CD4-positive, alpha-beta T cell treated with Interleukin-10 for 1 hour (primary cell): Measurements from ENCODE around the gene GAL.

Source experiments
- DNase-seq: peaks from one replicate; pipeline ENCODE4 v3.0.0-alpha.2; 2020

GAL gene

DNA sequence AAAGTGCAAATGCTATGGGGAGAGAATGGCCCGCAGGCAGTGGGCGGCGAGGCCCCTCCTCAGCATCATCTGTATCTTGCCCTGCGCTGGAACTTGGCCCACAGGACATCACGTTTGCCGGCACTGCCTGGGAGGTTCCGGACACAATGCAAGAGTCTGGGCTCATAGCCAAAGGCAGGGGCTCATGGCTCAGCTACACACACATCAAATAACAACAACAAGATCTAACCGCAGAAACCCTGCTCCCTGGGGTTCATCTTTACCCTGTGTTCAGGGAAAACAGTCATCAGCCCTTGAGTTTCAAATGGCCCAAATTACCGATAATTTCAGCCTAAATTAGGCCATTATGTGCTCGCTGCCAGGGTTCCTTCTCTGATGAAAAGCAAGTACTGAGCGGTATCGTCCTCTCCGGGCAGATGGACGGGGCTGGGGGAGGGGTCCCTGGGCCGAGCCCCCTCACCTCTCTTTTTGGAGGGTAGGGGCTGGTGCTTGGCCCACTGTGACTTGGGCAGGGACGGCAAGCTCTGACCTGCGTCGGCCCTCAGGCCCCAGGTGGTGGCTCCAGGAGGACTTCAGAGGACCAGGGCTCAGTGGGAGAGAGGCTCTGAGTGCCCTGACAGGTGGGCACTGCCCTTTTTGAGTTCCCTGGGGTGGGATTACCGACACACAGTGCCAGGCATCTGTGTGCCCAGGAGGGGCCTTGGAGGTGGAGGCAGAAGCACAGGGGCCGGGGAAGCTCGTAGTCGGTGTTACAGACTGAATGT lies 25.0 kb upstream of the GAL start:
- DNase-seq: no peak

GRCh38 chr11:68660066-68660810 lies 24.1 kb upstream of the GAL start:
- DNase-seq: no peak

- DNase-seq: no peak
These were observed 23.3 kb upstream of the GAL start for GRCh38 chr11:68661014-68661413.

- no peak for DNase-seq
These were observed 22.4 kb upstream of the GAL start for GRCh38 chr11:68661697-68662603.

DNA sequence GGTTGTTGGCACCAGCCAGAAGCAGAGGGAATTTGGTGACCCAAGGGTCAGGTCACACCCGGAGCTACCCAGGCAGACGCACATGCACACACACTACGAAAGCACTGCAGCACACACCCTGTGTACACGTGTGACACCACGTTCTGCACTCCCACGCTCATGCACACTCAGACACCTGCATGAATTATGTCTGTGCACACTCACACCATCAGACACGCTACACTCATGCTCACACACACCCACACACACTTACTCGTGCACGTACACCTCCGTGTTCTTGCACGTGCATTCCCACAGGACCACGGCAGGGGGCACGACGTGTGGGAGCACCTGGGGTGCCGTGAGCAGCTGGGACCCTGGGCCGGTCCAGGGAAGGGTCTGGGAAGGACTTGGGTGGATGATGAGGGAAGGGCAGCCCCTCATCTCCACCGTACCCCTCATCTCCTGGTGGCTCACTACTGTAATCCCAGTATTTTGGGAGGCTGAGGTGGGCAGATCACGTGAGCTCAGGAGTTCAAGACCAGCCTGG lies 20.8 kb upstream of the GAL start:
- DNase-seq: no peak

DNA sequence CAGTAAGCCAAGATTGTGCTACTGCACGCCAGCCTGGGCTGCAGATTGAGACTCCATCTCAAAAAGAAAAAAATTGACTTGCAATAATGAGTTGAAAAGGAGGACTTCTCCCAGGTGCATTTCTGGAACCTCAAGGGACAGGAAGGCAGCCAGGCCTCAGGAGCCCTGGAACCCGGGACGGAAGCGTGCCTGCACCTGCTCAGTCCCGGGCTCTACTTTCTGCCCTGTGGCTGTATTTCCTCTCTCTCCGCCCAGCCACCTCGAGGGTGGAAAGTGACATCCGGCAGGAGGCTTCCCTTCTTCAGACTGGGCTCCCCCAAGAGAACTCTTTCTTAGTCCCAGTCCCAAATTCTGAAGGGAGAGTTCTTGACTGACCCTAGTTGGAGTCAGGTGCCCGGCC lies 20.2 kb upstream of the GAL start:
- DNase-seq: no peak

- DNase-seq: no peak
These were observed 19.4 kb upstream of the GAL start for GRCh38 chr11:68664906-68665305.

DNA sequence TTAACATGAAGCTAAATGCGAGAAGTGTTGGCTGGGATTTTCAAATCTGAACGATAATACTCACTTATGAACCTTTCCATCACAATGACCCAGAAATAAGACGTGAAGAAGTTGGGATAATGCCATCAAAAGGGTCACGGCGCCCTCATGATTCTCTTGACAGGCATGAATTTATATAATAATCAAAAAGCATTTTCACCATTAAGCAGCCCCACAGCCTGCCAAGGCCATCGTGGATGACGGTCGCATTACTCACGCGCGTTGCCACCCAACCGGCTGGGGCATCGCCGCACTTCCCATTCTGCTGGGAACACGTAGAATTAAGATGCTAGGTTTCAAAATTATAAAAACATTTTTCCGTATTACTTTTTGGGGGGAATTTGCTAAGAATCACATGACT lies 18.9 kb upstream of the GAL start:
- DNase-seq: no peak

DNA sequence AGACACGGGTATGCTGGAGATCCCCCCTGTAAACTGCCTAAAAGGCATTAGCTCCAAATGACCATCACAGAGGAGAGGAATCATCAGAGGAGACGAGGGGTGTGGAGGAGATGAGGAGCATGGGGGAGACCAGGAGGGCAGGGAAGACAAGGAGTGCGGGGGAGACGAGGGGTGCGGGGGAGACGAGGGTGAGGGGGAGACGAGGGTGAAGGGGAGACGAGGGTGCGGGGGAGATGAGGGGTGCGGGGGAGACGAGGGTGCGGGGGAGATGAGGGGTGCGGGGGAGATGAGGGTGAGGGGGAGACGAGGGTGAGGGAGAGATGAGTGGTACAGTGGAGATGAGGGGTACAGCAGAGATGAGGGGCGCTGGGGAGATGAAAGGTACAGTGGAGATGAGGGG lies 17.5 kb upstream of the GAL start:
- no peak for DNase-seq

DNA sequence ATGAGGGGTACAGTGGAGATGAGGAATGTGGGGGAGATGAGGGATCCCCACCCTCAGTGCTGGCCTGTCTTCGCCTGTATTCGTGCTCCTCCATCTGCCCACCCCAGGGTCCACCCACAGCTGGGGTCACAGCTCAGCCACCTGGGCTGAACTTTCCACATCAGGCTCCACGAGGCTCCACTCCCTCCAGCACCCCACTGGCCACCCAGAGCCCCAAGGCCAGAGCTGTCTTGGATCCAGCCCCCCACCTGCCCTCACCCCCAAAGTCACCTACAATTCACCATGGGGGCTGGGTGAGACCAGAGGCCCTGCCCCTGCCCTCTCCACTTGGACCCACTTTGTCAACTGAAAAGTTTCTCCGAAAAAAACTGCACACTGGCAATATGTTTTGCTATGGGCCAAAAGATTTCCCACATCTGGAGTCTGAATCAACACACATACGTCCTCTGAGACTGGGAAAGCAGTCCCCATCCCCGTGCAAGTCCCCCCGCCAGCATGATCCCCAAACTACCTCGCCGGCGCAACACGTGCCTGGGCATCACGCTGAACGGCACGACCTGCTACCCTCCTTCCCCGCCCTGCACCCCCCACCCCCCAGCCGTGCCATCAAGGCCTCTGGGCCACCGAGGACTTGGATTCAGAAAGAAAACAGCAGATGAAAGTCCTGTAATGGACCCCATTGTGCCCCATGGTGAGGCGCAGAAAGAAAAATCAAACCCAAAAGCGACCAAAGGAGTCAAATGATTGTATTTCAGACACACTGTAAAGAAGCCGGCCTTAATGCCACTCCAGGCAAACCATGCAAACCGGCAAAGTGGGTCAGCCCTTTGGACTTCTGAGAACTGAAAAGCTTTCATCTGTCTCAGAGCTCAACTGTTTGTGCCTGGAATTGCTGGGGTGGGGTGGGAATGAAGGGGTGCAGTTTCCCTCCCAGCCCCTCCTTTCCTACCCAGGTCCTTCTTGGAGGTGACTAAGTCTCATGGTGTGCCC lies 16.5 kb upstream of the GAL start:
- no peak for DNase-seq

DNA sequence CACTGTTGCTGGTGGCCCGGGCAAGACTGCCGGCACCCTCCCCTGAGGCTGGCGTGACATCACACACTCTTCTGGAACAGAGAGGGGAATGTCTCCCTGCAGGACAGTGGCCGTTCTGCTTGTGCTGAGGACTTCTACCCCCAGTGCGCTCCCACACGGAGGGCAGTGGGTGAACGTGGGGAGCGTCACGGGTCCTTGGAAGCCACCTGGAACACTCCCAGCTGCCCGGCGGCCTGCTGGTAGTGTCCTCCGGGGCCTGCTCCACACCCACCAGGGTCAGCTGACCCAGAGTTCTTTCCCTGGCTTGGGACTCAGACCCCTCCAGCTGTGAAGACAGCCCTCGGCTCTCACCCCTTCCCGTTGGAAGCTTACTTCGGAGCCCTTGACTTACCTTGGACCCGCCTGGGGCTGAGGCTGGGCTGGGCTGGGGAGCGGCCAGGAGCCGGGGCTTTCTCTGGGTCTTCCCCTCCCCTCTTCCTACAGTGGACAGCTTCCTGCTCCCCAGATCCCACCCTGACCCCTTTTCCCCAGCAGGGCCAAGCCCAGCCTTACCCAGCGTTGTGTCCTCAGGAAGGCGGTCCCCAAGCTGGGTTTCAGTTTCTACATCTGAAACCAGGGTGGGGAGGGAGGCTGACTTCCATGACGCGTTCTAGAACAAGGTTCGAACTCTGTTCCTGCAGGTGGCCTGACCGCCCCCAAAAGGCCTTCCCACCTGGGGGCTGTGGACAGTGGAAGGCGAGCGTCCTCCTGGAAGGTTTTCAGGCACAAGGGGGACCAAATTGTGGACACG lies 14.8 kb upstream of the GAL start:
- no peak for DNase-seq

- no peak for DNase-seq
These were observed 13.9 kb upstream of the GAL start for GRCh38 chr11:68670208-68670992.

GRCh38 chr11:68673306-68673945 lies 10.9 kb upstream of the GAL start:
- no peak for DNase-seq

DNA sequence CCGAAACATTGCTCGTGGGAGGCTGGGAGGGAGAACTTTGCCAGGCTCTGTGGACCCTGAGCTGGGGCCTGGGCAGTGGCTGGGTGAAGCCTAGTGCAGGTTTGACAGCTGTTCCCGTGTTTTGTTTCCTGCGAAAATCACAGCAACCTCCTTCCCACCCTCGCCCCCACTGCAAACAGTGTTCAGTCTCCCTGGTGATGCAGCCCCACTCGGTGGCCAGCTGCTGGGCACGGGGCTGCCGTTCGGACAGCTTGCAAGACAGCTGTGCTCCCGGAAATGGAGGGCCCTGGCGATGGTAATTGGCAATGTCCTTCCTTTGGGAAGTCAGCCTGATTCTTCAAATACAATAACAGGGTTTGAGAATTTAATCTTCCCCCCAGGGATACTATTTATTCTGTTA lies 10.4 kb upstream of the GAL start:
- DNase-seq: no peak

GRCh38 chr11:68674461-68674860 lies 9.9 kb upstream of the GAL start:
- DNase-seq: no peak

DNA sequence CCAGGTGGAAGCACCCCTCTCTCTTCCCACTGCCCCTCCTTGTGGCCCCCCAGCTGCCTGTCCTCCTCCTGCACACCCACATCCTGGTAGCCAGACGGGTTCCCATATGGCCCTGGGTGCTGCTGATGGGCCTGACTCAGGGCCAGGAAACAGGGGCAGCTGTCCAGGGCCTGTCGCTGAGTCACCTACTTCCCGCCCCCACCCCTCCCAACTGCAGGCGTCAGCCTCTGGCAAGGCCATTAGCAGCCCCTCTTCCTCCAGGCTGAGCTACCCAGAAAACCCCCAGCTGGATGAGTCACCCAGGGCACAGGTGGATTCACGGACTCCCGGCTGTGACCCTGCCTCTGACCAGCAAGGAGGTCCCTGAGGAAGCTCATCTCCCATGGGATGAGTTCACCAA lies 6.9 kb upstream of the GAL start:
- DNase-seq: no peak

DNA sequence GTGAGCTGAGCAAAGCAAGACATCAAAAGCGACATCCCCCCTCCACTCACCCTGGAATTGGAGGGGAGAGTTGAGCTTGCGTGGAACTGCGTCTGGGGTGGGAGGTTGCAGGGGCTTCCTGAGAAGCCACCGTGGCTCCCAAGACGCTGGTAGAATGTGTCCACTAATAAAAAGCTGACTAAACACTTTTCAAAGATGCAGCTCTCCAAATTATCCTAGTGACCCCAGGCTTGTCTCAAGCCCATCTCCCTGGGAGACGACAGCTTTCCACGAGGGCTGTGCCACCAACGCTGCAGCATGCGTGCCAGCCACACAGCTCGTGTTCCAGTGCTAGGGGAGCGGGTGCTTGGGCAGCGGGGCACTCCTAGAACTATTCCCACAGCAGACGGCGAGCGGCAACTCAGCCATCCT lies 6.3 kb upstream of the GAL start:
- DNase-seq: no peak

- DNase-seq: no peak
These were observed 3.7 kb upstream of the GAL start for GRCh38 chr11:68680541-68681231.

- DNase-seq: no peak
These were observed 1.8 kb upstream of the GAL start for GRCh38 chr11:68682531-68682961.
